GM19372 (cell line): ENCODE results near the gene FANCC.

Source experiments
- ATAC-seq: cut with Tn5 transposase; IDR thresholded peaks from one replicate; pipeline ENCODE4 v1.9.1; 2021; ENCODE audit warnings: mild to moderate bottlenecking, low read depth, moderate library complexity; ENCODE audit not compliant: unreplicated experiment

FANCC gene

DNA sequence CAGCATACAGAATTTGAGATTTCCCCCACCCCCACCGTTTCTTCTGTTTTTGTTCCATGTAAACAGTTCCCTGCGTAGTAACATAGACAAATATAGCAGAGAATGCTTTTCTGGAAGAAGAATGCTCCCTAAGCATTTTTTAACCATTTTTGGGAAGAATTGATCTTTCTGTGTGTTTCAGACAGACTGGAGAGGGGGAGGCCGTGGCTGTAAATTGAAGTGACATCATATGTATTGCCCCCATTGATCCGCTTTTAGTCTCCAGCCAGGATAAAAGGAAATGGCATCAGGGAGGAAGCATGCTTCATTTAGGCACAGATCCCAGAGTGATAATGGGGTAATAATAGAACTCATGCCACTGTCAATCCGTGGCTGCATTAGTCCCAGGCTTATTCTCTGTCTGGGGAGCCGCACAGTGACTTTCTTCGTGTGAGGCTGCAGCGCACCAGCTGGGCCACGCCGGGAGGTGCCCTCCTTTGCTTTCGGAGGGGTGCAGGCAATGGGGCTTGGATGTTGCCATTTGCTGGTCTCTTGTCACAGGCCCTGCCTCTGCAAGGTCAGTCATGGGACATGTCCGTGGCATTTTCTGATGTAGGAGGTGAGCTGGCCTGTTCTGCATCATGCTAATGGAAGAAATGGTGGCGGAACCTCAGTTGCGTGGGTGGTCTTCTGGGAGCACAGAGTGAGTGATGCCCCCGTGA, 261.5 kb downstream of the FANCC start:
- no peak for ATAC-seq

DNA sequence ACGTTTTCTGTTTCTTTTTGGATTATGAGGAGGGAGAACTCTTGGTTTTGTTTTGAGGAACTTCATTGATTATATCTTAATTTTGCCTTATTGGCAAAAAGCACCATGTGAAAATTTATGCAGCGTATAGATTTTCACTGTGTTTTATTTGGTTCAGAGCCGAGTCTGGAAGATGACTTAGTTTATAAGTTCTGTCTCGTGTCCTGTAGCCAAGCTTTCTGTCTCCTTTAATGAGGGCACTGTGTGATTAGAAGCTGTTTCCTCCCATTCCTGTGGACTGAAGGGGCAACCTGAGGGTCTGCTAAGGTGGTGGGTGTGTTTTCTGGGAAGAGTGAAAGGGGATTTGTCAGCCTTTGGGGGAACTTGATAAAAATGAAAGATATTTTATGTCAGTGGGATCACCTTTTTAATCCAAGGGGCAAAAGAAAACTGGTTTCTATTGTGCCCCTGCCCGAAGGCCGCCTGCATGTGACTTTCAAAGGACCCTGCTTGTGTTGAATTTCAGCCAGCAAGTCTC, 262.1 kb downstream of the FANCC start:
- ATAC-seq, result no peak

DNA sequence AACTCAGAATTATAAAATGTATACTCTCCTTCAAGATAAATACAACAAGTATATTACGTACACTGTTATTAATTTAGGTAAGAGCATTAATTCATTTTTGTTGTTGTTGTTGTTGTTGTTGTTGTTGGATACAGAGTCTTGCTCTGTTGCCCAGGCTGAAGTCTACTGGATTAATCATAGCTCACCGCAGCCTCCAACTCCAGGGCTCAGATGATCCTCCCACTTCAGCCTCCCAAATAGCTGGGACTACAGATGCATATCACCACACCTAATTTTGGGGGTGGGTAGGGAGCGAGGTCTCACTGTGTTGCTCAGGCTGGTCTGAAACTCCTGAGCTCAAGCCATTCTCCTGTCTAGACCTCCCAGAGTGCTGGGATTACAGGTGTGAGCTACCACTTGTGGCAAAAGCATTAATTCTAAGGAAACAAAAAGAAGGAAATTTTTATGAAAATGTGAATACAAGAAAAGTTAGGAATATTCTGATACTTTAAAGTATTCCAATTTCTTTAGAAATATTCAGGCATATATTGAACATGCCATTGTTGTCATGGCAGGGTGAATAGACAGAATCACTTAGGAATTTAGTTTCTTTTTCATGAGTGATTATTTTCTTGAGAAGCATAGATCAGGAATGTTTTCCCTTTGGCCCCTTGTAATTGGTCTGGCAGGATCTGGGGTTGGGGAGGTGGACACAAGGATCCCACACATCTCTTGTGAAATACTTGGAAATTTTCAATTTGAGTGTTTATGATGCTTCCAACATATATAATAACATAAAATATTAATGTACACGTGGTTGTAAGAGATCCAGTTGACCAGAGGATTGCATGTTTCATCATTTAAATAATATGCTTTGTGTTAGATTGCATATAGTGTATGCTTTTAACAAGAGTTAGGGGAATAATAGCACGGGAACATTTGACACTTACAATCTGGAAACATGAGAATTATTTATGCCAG, 263.6 kb downstream of the FANCC start:
- no peak for ATAC-seq

DNA sequence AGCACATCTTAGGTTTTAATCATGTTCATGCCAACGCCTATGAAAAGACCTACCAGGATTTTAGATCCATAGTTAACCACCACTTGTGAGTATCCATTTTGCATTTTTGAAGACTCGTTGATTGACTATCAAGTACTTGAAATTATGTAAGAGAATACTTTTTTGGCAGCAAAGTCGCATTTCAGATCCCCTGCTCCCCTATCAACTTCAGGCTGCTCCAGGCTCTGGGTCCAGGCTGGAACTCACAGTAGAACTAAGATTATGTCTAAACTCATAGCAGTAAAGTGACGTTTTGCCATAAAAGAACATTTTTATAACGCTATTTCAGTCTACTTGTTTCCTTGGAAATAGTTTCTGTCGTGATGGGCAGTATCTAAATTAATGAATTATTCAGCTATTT, 267.7 kb downstream of the FANCC start:
- ATAC-seq, result no peak
